A673 (cell line): ENCODE results near the gene ABCA13. TPM values are rescaled to one million over a fixed set of nuclear protein-coding genes. Genes with fewer than 3 reads are reported as not detected.

Experiments used
- BruUV-seq: library from RNA; stranded (reverse); fragments of 400-500 nt; replicated peaks from 2 replicates; lab custom pipeline; 2021; lab: Mats Ljungman, UMichigan
- CTCF ChIA-PET: fragments of 300-600 bp; sonication (Branson Sonifier 250); formaldehyde crosslinking; loops from one replicate; lab custom pipeline; 2022; ENCODE audit warnings: antibody characterized with exemption; lab: Charles Lee
- POLR2A ChIA-PET: fragments of 300-600 bp; sonication (Branson Sonifier 250); formaldehyde crosslinking; loops from one replicate; lab custom pipeline; 2022; ENCODE audit warnings: antibody characterized with exemption; ENCODE audit not compliant: low non-redundant PET; lab: Charles Lee
- DNase-seq: peaks from one replicate; pipeline ENCODE4 v3.0.0-alpha.2; 2015; ENCODE audit warnings: low spot score
- H3K27ac ChIP-seq: fragments of 200-600 bp; sonication (generic); 2 replicates; pipeline ENCODE4 v1.5.1; 2016; ENCODE audit warnings: mixed run types, low read depth, mild to moderate bottlenecking, mixed read lengths, antibody characterized with exemption, low read length; ENCODE audit not compliant: poor library complexity, severe bottlenecking
- H3K27me3 ChIP-seq: fragments of 200-600 bp; sonication (generic); replicated peaks from 2 replicates; pipeline ENCODE4 v1.6.1; 2017; ENCODE audit warnings: mixed run types, low read depth, mild to moderate bottlenecking, mixed read lengths, antibody characterized with exemption, low read length; ENCODE audit not compliant: insufficient read depth, poor library complexity
- H3K36me3 ChIP-seq: fragments of 200-600 bp; sonication (generic); 2 replicates; pipeline ENCODE4 v1.6.1; 2016; ENCODE audit warnings: mixed run types, mild to moderate bottlenecking, mixed read lengths, antibody characterized with exemption, low read length; ENCODE audit not compliant: insufficient read depth, poor library complexity, severe bottlenecking
- H3K4me1 ChIP-seq: fragments of 200-600 bp; sonication (generic); 2 replicates; pipeline ENCODE4 v1.6.1; 2017; ENCODE audit warnings: mixed run types, mild to moderate bottlenecking, mixed read lengths, antibody characterized with exemption, low read length; ENCODE audit not compliant: insufficient read depth, poor library complexity, severe bottlenecking
- H3K4me3 ChIP-seq: fragments of 200-600 bp; sonication (generic); 2 replicates; pipeline ENCODE4 v1.5.1; 2016; ENCODE audit warnings: low read depth, mixed run types, mild to moderate bottlenecking, mixed read lengths, low read length; ENCODE audit not compliant: poor library complexity, severe bottlenecking
- H3K9me3 ChIP-seq: fragments of 200-600 bp; sonication (generic); 2 replicates; pipeline ENCODE4 v1.6.1; 2016; ENCODE audit warnings: mixed run types, low read depth, mild to moderate bottlenecking, mixed read lengths, antibody characterized with exemption, low read length; ENCODE audit not compliant: poor library complexity, severe bottlenecking
- CTCF ChIP-seq: fragments of 300-800, 200-600 bp; sonication (generic); conservative IDR thresholded peaks from 2 replicates; pipeline ENCODE4 v1.5.1; 2017; ENCODE audit warnings: low read depth, mild to moderate bottlenecking, antibody characterized with exemption, low read length, moderate library complexity, mixed read lengths
- EZH2 ChIP-seq: fragments of 200-600 bp; sonication (generic); IDR thresholded peaks from 2 replicates; pipeline ENCODE4 v1.6.1; 2017; ENCODE audit warnings: borderline replicate concordance, low read depth, mild to moderate bottlenecking, mixed read lengths, antibody characterized with exemption, low read length; ENCODE audit not compliant: poor library complexity, severe bottlenecking
- intact Hi-C: fragments of 100-400 bp; cut with micrococcal nuclease; formaldehyde crosslinking; loops from one replicate; pipeline ENCODE4 v1.10.0; 2022; ENCODE audit not compliant: unreplicated experiment
- total RNA-seq: library from RNA; stranded (reverse); gene quantifications from 2 replicates; pipeline ENCODE4 v1.2.3, GENCODE V29; 2021

Gene ABCA13
- total RNA-seq, 1 experiment from 2014 or later = 15.6 TPM

GRCh38 chr7:48286836-48287235 is 115.6 kb downstream of the ABCA13 start:
- no peak for DNase-seq
- H3K27me3 ChIP-seq = no peaks in the 10 kb centered on the region
- H3K4me3 ChIP-seq = no peak overlapping the region
- BruUV-seq = no TSS peak
- no peak for TF ChIP-seq EZH2
- TF ChIP-seq CTCF = no peak
- ChIA-PET POLR2A (no interaction called here), CTCF (no interaction called here)
- no peaks in the 10 kb centered on the region for H3K9me3 ChIP-seq
- no peak overlapping the region for H3K27ac ChIP-seq
- intact Hi-C loops = no loop called here
- no peaks in the 10 kb centered on the region for H3K4me1 ChIP-seq
- no peaks in the 10 kb centered on the region for H3K36me3 ChIP-seq

GRCh38 chr7:48289656-48290055 is 118.4 kb downstream of the ABCA13 start:
- Histone ChIP-seq H3K4me1 (no peaks in the 10 kb centered on the region), H3K4me3 (no peak overlapping the region), H3K27ac (no peak overlapping the region), H3K27me3 (no peaks in the 10 kb centered on the region), H3K36me3 (no peaks in the 10 kb centered on the region), H3K9me3 (no peaks in the 10 kb centered on the region)
- no peak for DNase-seq
- intact Hi-C loops = loop anchor here (10.0 kb wide), 1 partner anchor 1565 kb away; no protein-coding TSS in a partner anchor
- ChIA-PET POLR2A (no interaction called here), CTCF (no interaction called here)
- no TSS peak for BruUV-seq
- TF ChIP-seq CTCF (no peak), EZH2 (no peak)

- no TSS peak for BruUV-seq
Measured at GRCh38 chr7:48292949-48293348, 121.7 kb downstream of the ABCA13 start.

More at GRCh38 chr7:48292949-48293348, 121.7 kb downstream of the ABCA13 start:
- Histone ChIP-seq H3K36me3 (no peaks in the 10 kb centered on the region), H3K27ac (no peak overlapping the region), H3K27me3 (no peaks in the 10 kb centered on the region), H3K9me3 (no peaks in the 10 kb centered on the region), H3K4me3 (no peak overlapping the region), H3K4me1 (no peaks in the 10 kb centered on the region)
- TF ChIP-seq EZH2 = no peak
- TF ChIP-seq CTCF = no peak
- ChIA-PET POLR2A (no interaction called here), CTCF (no interaction called here)
- DNase-seq = no peak
- intact Hi-C loops = loop anchor here (10.0 kb wide), 1 partner anchor 1562 kb away; no protein-coding TSS in a partner anchor
